B cell (primary cell): ENCODE data around the gene LAYN.

Experiments used
- CTCF ChIP-seq: fragments of 200-600 bp; IDR thresholded peaks from one replicate; pipeline ENCODE4 v1.8.0; 2022; ENCODE audit warnings: antibody characterized with exemption, mild to moderate bottlenecking
- EZH2 ChIP-seq: IDR thresholded peaks from 2 replicates; pipeline ENCODE4 v1.6.1; 2012; ENCODE audit warnings: borderline replicate concordance, low read depth, mild to moderate bottlenecking, moderate library complexity, low read length; ENCODE audit not compliant: insufficient read depth, poor library complexity, severe bottlenecking

- TF ChIP-seq EZH2 (no peak), CTCF (no peak)
Measured at GRCh38 chr11:111524056-111524455, 16.5 kb upstream of the LAYN start.
